SK-N-SH (cell line): ENCODE measurements around the gene PIP5KL1. TPM values are rescaled to one million over a fixed set of nuclear protein-coding genes. Genes with fewer than 3 reads are reported as not detected.

Source experiments
- CTCF ChIA-PET: fragments of 300-600, 350-600 bp; formaldehyde crosslinking; extraction: SDS; loops from one replicate; lab custom pipeline; 2021; lab: Yijun Ruan, JAX
- POLR2A ChIA-PET: fragments of 350-600 bp; sonication (Branson Sonifier 250); formaldehyde crosslinking; extraction: SDS; loops from one replicate; lab custom pipeline; 2020; ENCODE audit warnings: antibody characterized with exemption, inconsistent platforms; lab: Yijun Ruan, JAX
- DNase-seq: peaks from one replicate; pipeline ENCODE4 v3.0.0; 2012
- H2AFZ ChIP-seq: fragments of 200-600 bp; sonication (generic); 2 replicates; pipeline ENCODE4 v1.8.1; 2016; ENCODE audit warnings: antibody characterized with exemption, mild to moderate bottlenecking, low read depth
- H3F3A ChIP-seq: fragments of 200-600 bp; sonication (generic); replicated peaks from 2 replicates; pipeline ENCODE3; 2016; ENCODE audit warnings: antibody characterized with exemption, mild to moderate bottlenecking; ENCODE audit not compliant: insufficient read depth
- H3K27ac ChIP-seq, 2 experiments: fragments of 200-500 bp in 1 of 2; fragments of 200-600 bp in 1 of 2; sonication (Bioruptor generic) in 1 of 2; sonication (generic), shearing (Covaris generic) in 1 of 2; 2 replicates each; pipeline versions ENCODE4 v1.5.1 to v1.6.1; 2014 to 2016; ENCODE audit warnings: low read depth in 2 of 2, inconsistent platforms in 1 of 2, low read length in 1 of 2, mild to moderate bottlenecking in 1 of 2, mixed read lengths in 1 of 2
- H3K27me3 ChIP-seq: fragments of 200-600 bp; sonication (generic), shearing (Covaris generic); 2 replicates; pipeline ENCODE4 v1.6.1; 2016; ENCODE audit warnings: mixed run types; ENCODE audit not compliant: insufficient read depth
- H3K36me3 ChIP-seq, 2 experiments: fragments of 200-500 bp in 1 of 2; fragments of 200-600 bp in 1 of 2; sonication (Bioruptor generic) in 1 of 2; sonication (generic) in 1 of 2; replicated peaks in 1 of 2; 2 replicates each; pipeline versions ENCODE3 to v1.5.1; 2014 to 2016; ENCODE audit warnings: low read length in 1 of 2, mild to moderate bottlenecking in 1 of 2; ENCODE audit not compliant: insufficient read depth in 2 of 2, control insufficient read depth in 1 of 2
- H3K4me1 ChIP-seq, 2 experiments: fragments of 200-500 bp in 1 of 2; fragments of 200-600 bp in 1 of 2; sonication (Bioruptor generic) in 1 of 2; sonication (generic), shearing (Covaris generic) in 1 of 2; 2 replicates each; pipeline versions ENCODE4 v1.5.1 to v1.6.1; 2014 to 2016; ENCODE audit warnings: low read depth in 1 of 2, low read length in 1 of 2, mixed run types in 1 of 2; ENCODE audit not compliant: insufficient read depth in 2 of 2, control insufficient read depth in 1 of 2
- H3K4me2 ChIP-seq: fragments of 200-600 bp; sonication (generic), shearing (Covaris generic); 2 replicates; pipeline ENCODE4 v1.6.1; 2017; ENCODE audit warnings: mixed run types
- H3K4me3 ChIP-seq, 2 experiments: fragments of 200-500 bp in 1 of 2; fragments of 200-600 bp in 1 of 2; sonication (Bioruptor generic) in 1 of 2; sonication (generic), shearing (Covaris generic) in 1 of 2; 2 replicates each; pipeline versions ENCODE4 v1.5.1 to v1.8.1; 2014 to 2016; ENCODE audit warnings: low read depth in 2 of 2, inconsistent platforms in 1 of 2, low read length in 1 of 2, mild to moderate bottlenecking in 1 of 2, mixed read lengths in 1 of 2, moderate library complexity in 1 of 2
- H3K79me2 ChIP-seq: fragments of 200-600 bp; sonication (generic); 2 replicates; pipeline ENCODE4 v1.8.1; 2017; ENCODE audit warnings: mild to moderate bottlenecking; ENCODE audit not compliant: insufficient read depth
- H3K9ac ChIP-seq: fragments of 200-600 bp; sonication (generic); 2 replicates; pipeline ENCODE4 v1.6.1; 2017; ENCODE audit warnings: mixed run types
- H3K9me2 ChIP-seq: fragments of 200-600 bp; sonication (generic); 2 replicates; pipeline ENCODE4 v1.6.1; 2017; ENCODE audit warnings: mixed run types
- H3K9me3 ChIP-seq: fragments of 200-600 bp; sonication (generic); 2 replicates; pipeline ENCODE4 v1.6.1; 2017; ENCODE audit warnings: mixed run types, mild to moderate bottlenecking, moderate library complexity
- H4K20me1 ChIP-seq: fragments of 200-600 bp; sonication (generic); 2 replicates; pipeline ENCODE4 v1.6.1; 2017; ENCODE audit warnings: mild to moderate bottlenecking, mixed run types; ENCODE audit not compliant: insufficient read depth
- ELF1 ChIP-seq: IDR thresholded peaks from 2 replicates; pipeline ENCODE4 v1.4.0; 2012
- EZH2phosphoT487 ChIP-seq: fragments of 200-600 bp; sonication (generic); IDR thresholded peaks from 2 replicates; pipeline ENCODE4 v1.6.1; 2017; ENCODE audit warnings: low read depth, mixed run types, mild to moderate bottlenecking, antibody characterized with exemption, moderate library complexity, borderline replicate concordance
- FOSL2 ChIP-seq: IDR thresholded peaks from 2 replicates; pipeline ENCODE4 v1.4.0; 2012; ENCODE audit warnings: low read depth, mild to moderate bottlenecking, moderate library complexity, borderline replicate concordance
- FOXJ3 ChIP-seq: sonication (generic); formaldehyde crosslinking; IDR thresholded peaks from 2 replicates; pipeline ENCODE4 v1.5.1; 2020; ENCODE audit warnings: mild to moderate bottlenecking, missing genetic modification reagents
- FOXM1 ChIP-seq: IDR thresholded peaks from 2 replicates; pipeline ENCODE4 v1.4.0; 2012; ENCODE audit warnings: low read depth, mild to moderate bottlenecking
- GATA2 ChIP-seq: sonication (generic); formaldehyde crosslinking; IDR thresholded peaks from 2 replicates; pipeline ENCODE4 v1.5.0; 2020; ENCODE audit warnings: mild to moderate bottlenecking, missing genetic modification reagents
- MXI1 ChIP-seq: IDR thresholded peaks from 2 replicates; pipeline ENCODE4 v1.6.1; 2012; ENCODE audit warnings: mild to moderate bottlenecking, low read depth, low read length, improper control_type of control experiment
- NRF1 ChIP-seq: IDR thresholded peaks from 2 replicates; pipeline ENCODE4 v1.6.1; 2012; ENCODE audit warnings: low read depth, mild to moderate bottlenecking, low read length
- POLR2AphosphoS5 ChIP-seq: IDR thresholded peaks from 2 replicates; pipeline ENCODE4 v1.6.1; 2012; ENCODE audit warnings: low read depth, low read length
- RAD21 ChIP-seq: IDR thresholded peaks from 2 replicates; pipeline ENCODE4 v1.6.1; 2012; ENCODE audit warnings: mild to moderate bottlenecking, low read length
- REST ChIP-seq: IDR thresholded peaks from 2 replicates; pipeline ENCODE4 v1.6.1; 2012; ENCODE audit warnings: mild to moderate bottlenecking, low read depth, low read length, moderate library complexity
- RFX5 ChIP-seq: IDR thresholded peaks from 2 replicates; pipeline ENCODE4 v1.6.1; 2012; ENCODE audit warnings: mild to moderate bottlenecking, improper control_type of control experiment, low read length
- RXRA ChIP-seq: IDR thresholded peaks from 2 replicates; pipeline ENCODE4 v1.4.0; 2012; ENCODE audit warnings: low read depth, mild to moderate bottlenecking, borderline replicate concordance
- TCF12 ChIP-seq: IDR thresholded peaks from 2 replicates; pipeline ENCODE4 v1.4.0; 2012
- TEAD4 ChIP-seq: IDR thresholded peaks from 2 replicates; pipeline ENCODE4 v1.4.0; 2012; ENCODE audit warnings: mild to moderate bottlenecking, borderline replicate concordance; ENCODE audit not compliant: insufficient read depth
- WGBS: methylation state at CpG from one replicate; pipeline ENCODE4 v1.1.6; 2017; ENCODE audit warnings: low lambda C conversion rate; 5-methylcytosine and 5-hydroxymethylcytosine counted together
- polyA plus RNA-seq, 3 experiments: library from polyadenylated mRNA; depleted of rRNA; stranded (reverse); fragments of >200 nt; gene quantifications; 2 replicates each; pipeline ENCODE4 v1.2.3, GENCODE V29; 2012
- TF ChIP-seq, protein P1 (sequence below): fragments of 150-350 bp; IDR thresholded peaks from 2 replicates; pipeline ENCODE4 v1.6.1; 2017; ENCODE audit warnings: antibody characterized with exemption, low read length, low read depth, borderline replicate concordance
- TF ChIP-seq, protein P2 (sequence below): IDR thresholded peaks from 2 replicates; pipeline ENCODE4; 2012

Gene PIP5KL1
- polyA plus RNA-seq, 1 of the 3 experiments (the other 2 are of a cell fraction), result 4.0 TPM

DNA sequence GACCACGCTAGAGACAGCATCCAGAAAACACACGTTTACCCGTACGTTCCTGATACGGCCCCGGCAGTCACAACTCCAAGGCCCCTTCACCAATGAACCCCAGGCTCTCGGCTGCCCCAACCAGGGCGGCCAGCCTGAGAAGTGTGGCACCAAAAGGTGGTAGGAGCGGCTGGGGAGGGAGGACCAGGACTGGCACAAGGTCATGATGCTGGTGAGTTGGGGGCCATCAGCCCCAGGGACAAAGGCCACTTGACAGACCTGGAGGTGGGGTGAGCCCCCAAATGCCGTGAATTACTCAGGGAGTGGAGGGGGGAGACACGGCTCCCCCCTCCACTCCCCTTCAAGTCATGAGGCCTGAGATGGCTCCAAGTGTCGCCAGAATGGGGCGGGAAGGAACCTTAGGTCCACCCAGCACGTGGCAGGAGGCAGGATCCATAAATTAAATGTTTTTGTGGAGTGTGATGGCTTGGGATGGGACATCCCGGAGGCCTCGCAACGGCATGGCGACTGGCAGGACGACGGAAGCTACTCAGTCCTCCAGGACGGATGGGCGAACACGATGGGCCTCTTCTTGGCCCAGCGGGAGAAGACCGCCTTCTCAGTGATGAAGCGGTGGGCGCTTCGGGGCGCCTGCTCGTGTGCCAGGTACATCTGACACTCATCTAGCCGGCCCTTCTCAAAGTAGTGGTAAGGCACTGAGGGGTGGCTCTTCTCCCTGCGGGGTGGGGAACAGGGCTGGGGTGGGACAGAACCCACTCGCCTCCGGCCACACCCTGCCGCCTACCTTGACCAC lies 22.5 kb downstream of the PIP5KL1 start:
- Histone ChIP-seq H3K27me3 (no peaks in the 10 kb centered on the region), H3K4me2 (no peak overlapping the region), H3K79me2 (no peaks in the 10 kb centered on the region), H3K9me2 (no peaks in the 10 kb centered on the region), H2AFZ (no peak overlapping the region), H3K9ac (no peak overlapping the region), H3K27ac (no peak overlapping the region), H3K36me3 (peaks cover 0 to 5% of the 10 kb centered on the region in 2 experiments), H3K9me3 (no peaks in the 10 kb centered on the region), H3K4me3 (no peak overlapping the region), H3F3A (no peaks in the 10 kb centered on the region), H3K4me1 (peaks cover 0 to 15% of the 10 kb centered on the region in 2 experiments; a peak in 1 of 4 replicates), H4K20me1 (no peaks in the 10 kb centered on the region)
- ChIA-PET POLR2A (no interaction called here), CTCF (no interaction called here)
- TF ChIP-seq EZH2phosphoT487 (no peak), MXI1 (no peak), FOXM1 (no peak), REST (no peak), FOXJ3 (no peak), POLR2AphosphoS5 (no peak), RXRA (no peak)
- TF ChIP-seq, protein P1, sequence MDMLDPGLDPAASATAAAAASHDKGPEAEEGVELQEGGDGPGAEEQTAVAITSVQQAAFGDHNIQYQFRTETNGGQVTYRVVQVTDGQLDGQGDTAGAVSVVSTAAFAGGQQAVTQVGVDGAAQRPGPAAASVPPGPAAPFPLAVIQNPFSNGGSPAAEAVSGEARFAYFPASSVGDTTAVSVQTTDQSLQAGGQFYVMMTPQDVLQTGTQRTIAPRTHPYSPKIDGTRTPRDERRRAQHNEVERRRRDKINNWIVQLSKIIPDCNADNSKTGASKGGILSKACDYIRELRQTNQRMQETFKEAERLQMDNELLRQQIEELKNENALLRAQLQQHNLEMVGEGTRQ, result no peak
- DNase-seq, result no peak
- 91% methylated on average over 34 of the region's 35 CpGs for WGBS

- TF ChIP-seq ELF1, result no peak
- no peak for TF ChIP-seq RFX5
- TF ChIP-seq, protein P2, sequence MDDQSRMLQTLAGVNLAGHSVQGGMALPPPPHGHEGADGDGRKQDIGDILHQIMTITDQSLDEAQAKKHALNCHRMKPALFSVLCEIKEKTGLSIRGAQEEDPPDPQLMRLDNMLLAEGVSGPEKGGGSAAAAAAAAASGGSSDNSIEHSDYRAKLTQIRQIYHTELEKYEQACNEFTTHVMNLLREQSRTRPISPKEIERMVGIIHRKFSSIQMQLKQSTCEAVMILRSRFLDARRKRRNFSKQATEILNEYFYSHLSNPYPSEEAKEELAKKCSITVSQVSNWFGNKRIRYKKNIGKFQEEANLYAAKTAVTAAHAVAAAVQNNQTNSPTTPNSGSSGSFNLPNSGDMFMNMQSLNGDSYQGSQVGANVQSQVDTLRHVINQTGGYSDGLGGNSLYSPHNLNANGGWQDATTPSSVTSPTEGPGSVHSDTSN, result no peak
- TF ChIP-seq, protein P1, result no peak
- no peak for TF ChIP-seq FOXM1
- TF ChIP-seq FOXJ3, result no peak
- no peak for TF ChIP-seq TCF12
- TF ChIP-seq EZH2phosphoT487, result no peak
- no peak for TF ChIP-seq GATA2 (CRISPR knock-in tag)
- no peak for TF ChIP-seq FOSL2
- TF ChIP-seq NRF1, result no peak
- TF ChIP-seq TEAD4, result no peak
- TF ChIP-seq RAD21, result no peak
- no peaks in the 10 kb centered on the region for H4K20me1 ChIP-seq
- peaks cover 3% of the 10 kb centered on the region for H3F3A ChIP-seq
- H3K9me2 ChIP-seq, result no peaks in the 10 kb centered on the region
- ChIA-PET POLR2A (interaction anchor here (1.0 kb wide), 1 partner anchor 10 kb away, joined by 4 read pairs; no protein-coding TSS in a partner anchor), CTCF (interaction anchor here (1.0 to 1.1 kb wide), 2 partner anchors 10 to 16 kb away, joined by 4 read pairs; partner anchors contain the start of gene ST6GALNAC4)
- no peak for DNase-seq
- no peaks in the 10 kb centered on the region for H3K79me2 ChIP-seq
- no peak overlapping the region for H2AFZ ChIP-seq
- H3K9me3 ChIP-seq, result no peaks in the 10 kb centered on the region
- no peaks in the 10 kb centered on the region for H3K36me3 ChIP-seq
- no peak overlapping the region for H3K4me3 ChIP-seq
- no peak overlapping the region for H3K4me2 ChIP-seq
- no peak overlapping the region for H3K9ac ChIP-seq
- H3K27me3 ChIP-seq, result no peaks in the 10 kb centered on the region
- peaks cover 0 to 15% of the 10 kb centered on the region in 2 experiments; a peak in 1 of 4 replicates for H3K4me1 ChIP-seq
- WGBS, result 96% methylated on average over 12 of the region's 12 CpGs
- H3K27ac ChIP-seq, result no peak overlapping the region
Measured at GRCh38 chr9:127905788-127906191, 24.8 kb downstream of the PIP5KL1 start.
